ENCODE results near the gene LRRK2. TPM values are rescaled to one million over a fixed set of nuclear protein-coding genes. Genes with fewer than 3 reads are reported as not detected.

Gene LRRK2
- total and polyA plus RNA-seq, 2 of the 8 experiments (the other 6 are each of a cell fraction or from before 2014, with no cell fraction given): 0.06 to 0.13 TPM

- H3K4me3 ChIP-seq (ENCODE audit: extremely low read depth in 1 of 4, insufficient read depth in 2 of 4, low read depth in 3 of 4, low read length in 4 of 4): no peak overlapping the region
- no peak overlapping the region for H3K4ac ChIP-seq (replicated peaks; ENCODE audit: insufficient read length, low read depth, low read length)
- no peak overlapping the region for H3K4me2 ChIP-seq (ENCODE audit: insufficient read depth in 1 of 2, low read depth in 2 of 2, low read length in 2 of 2)
- H3K9ac ChIP-seq (replicated peaks in 1 of 4; ENCODE audit: extremely low read depth in 1 of 4, low read depth in 3 of 4, low read length in 3 of 4): no peak overlapping the region
- H4K5ac ChIP-seq (ENCODE audit: insufficient read length, low read depth, low read length): no peak overlapping the region
- no peak overlapping the region for H3K18ac ChIP-seq (ENCODE audit: extremely low read depth, low read length)
- WGBS, 2 experiments (ENCODE audit: extremely low coverage in 1 of 2, insufficient coverage in 1 of 2, insufficient read length in 1 of 2, insufficient replicate concordance in 2 of 2, low coverage in 1 of 2, low lambda C conversion rate in 2 of 2, missing lambda C conversion rate in 1 of 2): 91% methylated on average over 10 of the region's 10 CpGs; no CpG with 5 or more reads in 1 of the 2 experiments
- H3K9me3 ChIP-seq (ENCODE audit: insufficient read depth in 2 of 2, low read depth in 1 of 2, low read length in 1 of 2): no peaks in the 10 kb centered on the region
- H2BK5ac ChIP-seq (ENCODE audit: low read depth, low read length): no peak overlapping the region
- H4K8ac ChIP-seq (ENCODE audit: extremely low read depth, insufficient read depth, low read length): no peak overlapping the region
- no peaks in the 10 kb centered on the region for H3K79me2 ChIP-seq (ENCODE audit: control insufficient read depth in 1 of 2, insufficient read depth in 2 of 2, low read length in 2 of 2)
- H3K23ac ChIP-seq (ENCODE audit: insufficient read length): no peak overlapping the region
- H2BK15ac ChIP-seq (ENCODE audit: low read length): no peak overlapping the region
- H3K14ac ChIP-seq (ENCODE audit: insufficient read length): no peak overlapping the region
- no peaks in the 10 kb centered on the region for H3K79me1 ChIP-seq (ENCODE audit: low read depth, low read length)
- H2AK5ac ChIP-seq (ENCODE audit: low read depth, low read length): no peak overlapping the region
- no peak overlapping the region for H3K27ac ChIP-seq (ENCODE audit: low read depth, low read length)
- no peak overlapping the region for H2BK120ac ChIP-seq (replicated peaks; ENCODE audit: low read depth, low read length)
- DNase-seq (ENCODE audit: low read depth in 1 of 2, low spot score in 2 of 2): no peak
- no peak overlapping the region for H2BK20ac ChIP-seq (ENCODE audit: low read length)
- H3K4me1 ChIP-seq (replicated peaks in 1 of 4; ENCODE audit: control insufficient read depth in 3 of 4, insufficient read depth in 4 of 4, low read length in 3 of 4): no peaks in the 10 kb centered on the region; a peak in 2 of 7 replicates
- no peak for FAIRE-seq
- H4K91ac ChIP-seq (replicated peaks; ENCODE audit: insufficient read length, low read length): no peak overlapping the region
- CTCF ChIA-PET (ENCODE audit: partially characterized antibody): interaction anchor here (0.9 to 1.1 kb wide), 2 partner anchors 24 to 95 kb away, joined by 3 read pairs; no protein-coding TSS in a partner anchor
- POLR2A ChIA-PET (ENCODE audit: partially characterized antibody): interaction anchor here (1.0 kb wide), 1 partner anchor 18 kb away, joined by 4 read pairs; no protein-coding TSS in a partner anchor
- TF ChIP-seq NRF1 (IDR thresholded peaks at IDR 0.05; ENCODE audit: low read depth, low read length) (no peak), RBBP5 (IDR thresholded peaks at IDR 0.05; ENCODE audit: borderline replicate concordance, low read depth, low read length) (no peak)
- H4K20me1 ChIP-seq (replicated peaks in 1 of 2; ENCODE audit: control insufficient read depth in 1 of 2, insufficient read depth in 2 of 2, low read length in 2 of 2): no peaks in the 10 kb centered on the region
- H3K27me3 ChIP-seq (replicated peaks in 1 of 4; ENCODE audit: control insufficient read depth in 3 of 4, extremely low read depth in 1 of 4, insufficient read depth in 3 of 4, low read length in 3 of 4): peaks cover 0 to 9% (median 5%) of the 10 kb centered on the region in 4 experiments; a peak in 3 of 7 replicates
- no peak overlapping the region for H2BK12ac ChIP-seq (ENCODE audit: low read depth, low read length)
- peaks cover 4% of the 10 kb centered on the region; the same call in 1 of the 2 replicates for H3K23me2 ChIP-seq (ENCODE audit: low read depth, low read length)
- no peak overlapping the region for H3K56ac ChIP-seq (replicated peaks; ENCODE audit: insufficient read length, low read depth, low read length)
- H3K36me3 ChIP-seq (ENCODE audit: control insufficient read depth in 2 of 4, insufficient read depth in 4 of 4, low read length in 3 of 4): no peaks in the 10 kb centered on the region
- H2AFZ ChIP-seq (ENCODE audit: low read length): no peak overlapping the region
Observed at GRCh38 chr12:40229690-40230651, 5.2 kb downstream of the LRRK2 start.
